HCT116 (cell line): Measurements from ENCODE around the gene COQ8B.

ENCODE experiments used
- POLR2A ChIP-seq: IDR thresholded peaks from 2 replicates; pipeline ENCODE4 v1.7.0; 2011; ENCODE audit warnings: borderline replicate concordance; ENCODE audit not compliant: insufficient read depth, insufficient read length; ENCODE audit errors: extremely low read depth
- POLR2AphosphoS5 ChIP-seq: IDR thresholded peaks from 2 replicates; pipeline ENCODE4 v1.6.1; 2011; ENCODE audit warnings: mild to moderate bottlenecking, low read depth, low read length, moderate library complexity
- TF ChIP-seq, protein P1 (sequence below), 3 experiments: fragments of 200-600 bp in 1 of 3; sonication (generic) in 1 of 3; IDR thresholded peaks in 2 of 3; conservative IDR thresholded peaks in 1 of 3; 2 replicates each; pipeline ENCODE4 v1.5.1; 2012 to 2017; ENCODE audit warnings: low read depth in 2 of 3, low read length in 2 of 3, antibody characterized with exemption in 1 of 3, borderline replicate concordance in 1 of 3, control low read depth in 1 of 3, mild to moderate bottlenecking in 1 of 3, mixed read lengths in 1 of 3, mixed run types in 1 of 3, moderate library complexity in 1 of 3; ENCODE audit not compliant: insufficient read depth in 1 of 3
- TF ChIP-seq, protein P2 (sequence below): IDR thresholded peaks from 2 replicates; pipeline ENCODE4 v1.6.1; 2012

DNA sequence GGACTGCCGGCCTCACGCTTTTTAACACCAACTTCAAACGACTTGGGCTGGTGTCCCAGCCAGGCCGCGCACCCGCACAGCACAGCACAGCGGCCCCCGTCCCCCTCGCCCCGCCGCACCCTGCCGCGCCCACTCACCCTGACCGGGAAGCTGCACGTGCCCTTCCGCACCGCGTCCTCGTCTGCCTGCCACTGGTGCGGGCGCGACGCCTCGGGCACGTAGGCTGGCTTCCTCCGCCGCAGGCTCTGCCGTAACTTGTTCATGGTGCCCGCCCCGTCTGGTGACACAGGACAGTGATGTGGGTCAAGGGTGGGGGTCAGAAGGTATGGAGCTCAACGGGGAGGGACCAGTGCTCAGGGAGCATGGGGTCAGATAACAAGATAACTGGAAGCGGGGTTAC lies 32.4 kb downstream of the COQ8B start:
- TF ChIP-seq, protein P1, sequence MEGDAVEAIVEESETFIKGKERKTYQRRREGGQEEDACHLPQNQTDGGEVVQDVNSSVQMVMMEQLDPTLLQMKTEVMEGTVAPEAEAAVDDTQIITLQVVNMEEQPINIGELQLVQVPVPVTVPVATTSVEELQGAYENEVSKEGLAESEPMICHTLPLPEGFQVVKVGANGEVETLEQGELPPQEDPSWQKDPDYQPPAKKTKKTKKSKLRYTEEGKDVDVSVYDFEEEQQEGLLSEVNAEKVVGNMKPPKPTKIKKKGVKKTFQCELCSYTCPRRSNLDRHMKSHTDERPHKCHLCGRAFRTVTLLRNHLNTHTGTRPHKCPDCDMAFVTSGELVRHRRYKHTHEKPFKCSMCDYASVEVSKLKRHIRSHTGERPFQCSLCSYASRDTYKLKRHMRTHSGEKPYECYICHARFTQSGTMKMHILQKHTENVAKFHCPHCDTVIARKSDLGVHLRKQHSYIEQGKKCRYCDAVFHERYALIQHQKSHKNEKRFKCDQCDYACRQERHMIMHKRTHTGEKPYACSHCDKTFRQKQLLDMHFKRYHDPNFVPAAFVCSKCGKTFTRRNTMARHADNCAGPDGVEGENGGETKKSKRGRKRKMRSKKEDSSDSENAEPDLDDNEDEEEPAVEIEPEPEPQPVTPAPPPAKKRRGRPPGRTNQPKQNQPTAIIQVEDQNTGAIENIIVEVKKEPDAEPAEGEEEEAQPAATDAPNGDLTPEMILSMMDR (IDR thresholded peaks at IDR 0.05 in 2 of 3, conservative IDR thresholded peaks at IDR 0.05 in 1 of 3; ENCODE audit: borderline replicate concordance in 1 of 3, insufficient read depth in 1 of 3, low read depth in 2 of 3, low read length in 2 of 3), result no peak
- TF ChIP-seq, protein P2, sequence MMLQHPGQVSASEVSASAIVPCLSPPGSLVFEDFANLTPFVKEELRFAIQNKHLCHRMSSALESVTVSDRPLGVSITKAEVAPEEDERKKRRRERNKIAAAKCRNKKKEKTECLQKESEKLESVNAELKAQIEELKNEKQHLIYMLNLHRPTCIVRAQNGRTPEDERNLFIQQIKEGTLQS, result no peak
- TF ChIP-seq POLR2A (no peak), POLR2AphosphoS5 (no peak)
